ENCODE measurements around the gene GSTM1. TPM values are rescaled to one million over a fixed set of nuclear protein-coding genes. Genes with fewer than 3 reads are reported as not detected.

The GSTM1 gene
- total and polyA plus RNA-seq, 2 donors (not counting 3 experiments of a cell fraction or from before 2014, with no cell fraction given) = 35.5 TPM; not detected in 1

DNA sequence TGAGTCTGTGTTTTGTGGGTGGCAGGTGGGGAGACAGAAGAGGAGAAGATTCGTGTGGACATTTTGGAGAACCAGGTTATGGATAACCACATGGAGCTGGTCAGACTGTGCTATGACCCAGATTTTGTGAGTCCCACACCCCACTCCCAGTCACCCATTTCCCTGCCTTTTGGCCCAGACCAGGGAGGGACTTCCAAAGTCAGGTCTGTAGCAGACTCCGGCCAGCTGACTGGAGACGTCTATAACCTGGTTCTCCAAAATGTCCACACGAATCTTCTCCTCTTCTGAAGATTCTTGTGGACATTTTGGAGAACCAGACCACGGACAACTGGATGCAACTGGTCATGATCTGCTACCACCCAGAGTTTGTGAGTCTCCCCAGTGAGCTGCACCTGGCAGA lies 26.0 kb downstream of the GSTM1 start:
- no peak overlapping the region for H3K27ac ChIP-seq (ENCODE audit: insufficient read depth, low read depth, low read length)
- no TSS peak for BruUV-seq (replicated peaks)
- DNase-seq (ENCODE audit: low read depth, low spot score) = no peak
- no peaks in the 10 kb centered on the region for H3K27me3 ChIP-seq (ENCODE audit: control insufficient read depth in 2 of 2, insufficient read depth in 2 of 2, low read length in 2 of 2)
- H3K4me1 ChIP-seq (ENCODE audit: control insufficient read depth, extremely low read depth, insufficient read depth, low read length) = no peaks in the 10 kb centered on the region
- no peaks in the 10 kb centered on the region for H3K9me1 ChIP-seq (replicated peaks; ENCODE audit: control insufficient read depth, extremely low read depth, insufficient read depth, low read length)
- H3K9ac ChIP-seq (replicated peaks; ENCODE audit: extremely low read depth, insufficient read depth, low read length) = no peak overlapping the region
- intact Hi-C loops (cut with micrococcal nuclease) (no loop called here), dilution Hi-C loops (cut with MboI; ENCODE audit: extremely low pct_ligation_motif_present, low sequenced_read_pairs) (no loop called here)
- no peak for FAIRE-seq
- no peak overlapping the region for H2AFZ ChIP-seq (ENCODE audit: low read depth, low read length)
- POLR2A ChIA-PET = no interaction called here
- CTCF ChIA-PET = interaction anchor here (1.6 kb wide), 1 partner anchor 60 kb away, joined by 3 read pairs; no protein-coding TSS in a partner anchor
- H3K36me3 ChIP-seq (ENCODE audit: control insufficient read depth in 2 of 2, extremely low read depth in 1 of 2, insufficient read depth in 2 of 2, low read length in 2 of 2) = no peaks in the 10 kb centered on the region
- H3K9me3 ChIP-seq (replicated peaks; ENCODE audit: control insufficient read depth, insufficient read depth, low read length) = no peaks in the 10 kb centered on the region
- TF ChIP-seq, protein P1, sequence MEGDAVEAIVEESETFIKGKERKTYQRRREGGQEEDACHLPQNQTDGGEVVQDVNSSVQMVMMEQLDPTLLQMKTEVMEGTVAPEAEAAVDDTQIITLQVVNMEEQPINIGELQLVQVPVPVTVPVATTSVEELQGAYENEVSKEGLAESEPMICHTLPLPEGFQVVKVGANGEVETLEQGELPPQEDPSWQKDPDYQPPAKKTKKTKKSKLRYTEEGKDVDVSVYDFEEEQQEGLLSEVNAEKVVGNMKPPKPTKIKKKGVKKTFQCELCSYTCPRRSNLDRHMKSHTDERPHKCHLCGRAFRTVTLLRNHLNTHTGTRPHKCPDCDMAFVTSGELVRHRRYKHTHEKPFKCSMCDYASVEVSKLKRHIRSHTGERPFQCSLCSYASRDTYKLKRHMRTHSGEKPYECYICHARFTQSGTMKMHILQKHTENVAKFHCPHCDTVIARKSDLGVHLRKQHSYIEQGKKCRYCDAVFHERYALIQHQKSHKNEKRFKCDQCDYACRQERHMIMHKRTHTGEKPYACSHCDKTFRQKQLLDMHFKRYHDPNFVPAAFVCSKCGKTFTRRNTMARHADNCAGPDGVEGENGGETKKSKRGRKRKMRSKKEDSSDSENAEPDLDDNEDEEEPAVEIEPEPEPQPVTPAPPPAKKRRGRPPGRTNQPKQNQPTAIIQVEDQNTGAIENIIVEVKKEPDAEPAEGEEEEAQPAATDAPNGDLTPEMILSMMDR (IDR thresholded peaks at IDR 0.05; ENCODE audit: extremely low read depth in 1 of 2, insufficient read depth in 1 of 2, low read depth in 1 of 2, low read length in 2 of 2) = no peak
- TF ChIP-seq, protein P2, sequence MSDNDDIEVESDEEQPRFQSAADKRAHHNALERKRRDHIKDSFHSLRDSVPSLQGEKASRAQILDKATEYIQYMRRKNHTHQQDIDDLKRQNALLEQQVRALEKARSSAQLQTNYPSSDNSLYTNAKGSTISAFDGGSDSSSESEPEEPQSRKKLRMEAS (IDR thresholded peaks at IDR 0.05; ENCODE audit: insufficient read depth, insufficient read length) = no peak
- TF ChIP-seq MYC (IDR thresholded peaks at IDR 0.05; ENCODE audit: low read depth, low read length) (no peak), EZH2 (IDR thresholded peaks at IDR 0.05; ENCODE audit: borderline replicate concordance, low read depth, low read length, severe bottlenecking) (no peak), POLR2AphosphoS5 (IDR thresholded peaks at IDR 0.05; ENCODE audit: insufficient read depth, low read depth, low read length) (no peak), JUN (IDR thresholded peaks at IDR 0.05; ENCODE audit: borderline replicate concordance, insufficient read depth, insufficient read length, low read depth) (no peak), GATA2 (IDR thresholded peaks at IDR 0.05; ENCODE audit: insufficient read depth, insufficient read length, low read depth, low read length) (no peak), FOS (IDR thresholded peaks at IDR 0.05; ENCODE audit: borderline replicate concordance, insufficient read depth, low read length) (no peak), POLR2A (IDR thresholded peaks at IDR 0.05; ENCODE audit: low read depth, low read length) (no peak)
- H3K79me2 ChIP-seq (ENCODE audit: control insufficient read depth, insufficient read depth, low read length) = no peaks in the 10 kb centered on the region
- H3K4me2 ChIP-seq (ENCODE audit: insufficient read depth, low read length) = no peak overlapping the region
- no peaks in the 10 kb centered on the region for H4K20me1 ChIP-seq (replicated peaks; ENCODE audit: control insufficient read depth, extremely low read depth, insufficient read depth, low read length)
- H3K4me3 ChIP-seq (replicated peaks in 1 of 3; ENCODE audit: insufficient read depth in 1 of 3, low read depth in 1 of 3, low read length in 3 of 3) = no peak overlapping the region

All from endothelial cell of umbilical vein (primary cell).